ENCODE measurements around the gene KCNJ9.

DNA sequence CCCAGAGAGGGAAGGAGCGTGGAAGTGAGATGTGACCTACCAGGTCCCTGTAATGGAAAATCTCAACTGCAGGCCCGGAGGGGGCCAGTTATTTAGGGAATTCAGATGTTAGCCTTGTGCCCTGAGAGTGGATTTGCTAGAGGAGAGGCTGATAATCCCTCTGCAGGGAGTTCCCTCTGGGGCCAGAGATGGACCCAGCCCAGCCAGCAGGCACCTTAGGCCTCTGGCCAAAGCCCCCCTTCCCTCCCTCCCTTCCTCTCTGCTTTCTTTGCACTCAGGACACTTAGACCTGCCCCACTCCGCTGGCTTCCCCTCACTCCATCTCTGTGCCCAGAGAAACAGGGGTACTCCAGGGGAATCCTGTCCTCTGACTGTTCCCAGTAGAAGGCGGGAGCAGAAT lies 32.7 kb downstream of the KCNJ9 start:
- no peak for TF ChIP-seq POLR2A (IDR thresholded peaks at IDR 0.05; ENCODE audit: low read length)
- TF ChIP-seq GATA1 (IDR thresholded peaks at IDR 0.05; ENCODE audit: low read depth, low read length): no peak
